Neural progenitor cell (in vitro differentiated cells): Measurements from ENCODE around the gene IGSF9. TPM values are rescaled to one million over a fixed set of nuclear protein-coding genes. Genes with fewer than 3 reads are reported as not detected.

Experiments
- DNase-seq: peaks from one replicate; pipeline ENCODE4 v3.0.0-alpha.2; 2016; ENCODE audit warnings: low spot score
- H2AFZ ChIP-seq: fragments of 200-600 bp; sonication (generic); replicated peaks from 2 replicates; pipeline ENCODE4 v1.6.1; 2016; ENCODE audit warnings: antibody characterized with exemption
- H3F3A ChIP-seq: fragments of 200-600 bp; sonication (generic); 2 replicates; pipeline ENCODE4 v1.6.1; 2016; ENCODE audit warnings: antibody characterized with exemption, low read depth
- H3K27ac ChIP-seq: fragments of 200-600 bp; sonication (generic); 2 replicates; pipeline ENCODE4 v1.5.1; 2016; ENCODE audit warnings: mild to moderate bottlenecking
- H3K27me3 ChIP-seq: fragments of 200-600 bp; sonication (generic); 2 replicates; pipeline ENCODE4 v1.6.1; 2016; ENCODE audit warnings: mild to moderate bottlenecking, moderate library complexity
- H3K36me3 ChIP-seq: fragments of 200-600 bp; sonication (generic); 2 replicates; pipeline ENCODE4 v1.5.1; 2016
- H3K4me1 ChIP-seq: fragments of 200-600 bp; sonication (generic); 2 replicates; pipeline ENCODE4 v1.6.1; 2016; ENCODE audit warnings: mixed run types
- H3K4me2 ChIP-seq: fragments of 200-600 bp; sonication (generic); 2 replicates; pipeline ENCODE4 v1.6.1; 2016
- H3K4me3 ChIP-seq: fragments of 200-600 bp; sonication (generic); 2 replicates; pipeline ENCODE4 v1.5.1; 2016
- H3K79me2 ChIP-seq: fragments of 200-600 bp; sonication (generic); 2 replicates; pipeline ENCODE4 v1.6.1; 2016; ENCODE audit warnings: low read depth
- H3K9ac ChIP-seq: fragments of 200-600 bp; sonication (generic); 2 replicates; pipeline ENCODE4 v1.6.1; 2016
- H3K9me3 ChIP-seq: fragments of 200-600 bp; sonication (generic); 2 replicates; pipeline ENCODE4 v1.5.1; 2016; ENCODE audit warnings: low read depth
- H4K20me1 ChIP-seq: fragments of 200-600 bp; sonication (generic); 2 replicates; pipeline ENCODE4 v1.6.1; 2016; ENCODE audit warnings: low read depth
- H3K27ac Mint-ChIP-seq: 3 replicates; pipeline ENCODE4 v1.8.0; 2021; ENCODE audit warnings: mixed read lengths
- H3K27me3 Mint-ChIP-seq: 2 replicates; pipeline ENCODE4 v1.8.0; 2022; ENCODE audit warnings: low read depth, mild to moderate bottlenecking, inconsistent platforms, moderate library complexity, mixed read lengths; ENCODE audit not compliant: insufficient read depth
- H3K36me3 Mint-ChIP-seq: 3 replicates; pipeline ENCODE4 v1.8.0; 2021; ENCODE audit warnings: mixed read lengths
- H3K4me1 Mint-ChIP-seq: 3 replicates; pipeline ENCODE4 v1.8.0; 2021; ENCODE audit warnings: mixed read lengths
- H3K4me3 Mint-ChIP-seq: 3 replicates; pipeline ENCODE4 v1.8.0; 2021; ENCODE audit warnings: mild to moderate bottlenecking, moderate library complexity, mixed read lengths
- H3K9me3 Mint-ChIP-seq: 3 replicates; pipeline ENCODE4 v1.8.0; 2020; ENCODE audit warnings: mixed read lengths
- CTCF ChIP-seq: fragments of 200-600 bp; sonication (generic); IDR thresholded peaks from 2 replicates; pipeline ENCODE4 v1.5.1; 2017; ENCODE audit warnings: antibody characterized with exemption, mild to moderate bottlenecking
- EZH2 ChIP-seq: fragments of 200-600 bp; sonication (generic); IDR thresholded peaks from 2 replicates; pipeline ENCODE4 v1.6.1; 2017; ENCODE audit warnings: antibody characterized with exemption, mild to moderate bottlenecking, moderate library complexity
- EZH2phosphoT487 ChIP-seq: fragments of 200-600 bp; sonication (generic); IDR thresholded peaks from 2 replicates; pipeline ENCODE4 v1.6.1; 2017; ENCODE audit warnings: antibody characterized with exemption
- total RNA-seq: library from RNA; depleted of rRNA; stranded (reverse); fragments of >200 nt; gene quantifications from 2 replicates; pipeline ENCODE4 v1.2.3, GENCODE V29; 2015; ENCODE audit warnings: low replicate concordance

The IGSF9 gene
- total RNA-seq, 1 donor from 2014 or later = 3.3 TPM

GRCh38 chr1:159922511-159923202, 22.8 kb downstream of the IGSF9 start:
- no peaks in the 10 kb centered on the region for H3K79me2 ChIP-seq
- H3K27me3 ChIP-seq = peaks cover 28% of the 10 kb centered on the region
- Mint-ChIP-seq H3K4me1 (peaks cover 39% of the 10 kb centered on the region), H3K36me3 (peaks cover 8% of the 10 kb centered on the region), H3K27me3 (peaks cover 6% of the 10 kb centered on the region), H3K27ac (no peak overlapping the region), H3K4me3 (peak overlapping the region; percentile 30), H3K9me3 (no peaks in the 10 kb centered on the region)
- no peak overlapping the region for H3K4me2 ChIP-seq
- no peak for TF ChIP-seq EZH2phosphoT487
- no peak for TF ChIP-seq EZH2
- TF ChIP-seq CTCF = no peak
- H3K9me3 ChIP-seq = no peaks in the 10 kb centered on the region
- no peaks in the 10 kb centered on the region for H3F3A ChIP-seq
- H4K20me1 ChIP-seq = no peaks in the 10 kb centered on the region
- H3K27ac ChIP-seq = no peak overlapping the region
- H3K4me1 ChIP-seq = peaks cover 20% of the 10 kb centered on the region
- no peak overlapping the region for H2AFZ ChIP-seq
- H3K36me3 ChIP-seq = no peaks in the 10 kb centered on the region
- no peak overlapping the region for H3K4me3 ChIP-seq
- no peak for DNase-seq
- no peak overlapping the region for H3K9ac ChIP-seq

- H3K4me3 Mint-ChIP-seq = no peak overlapping the region
- H2AFZ ChIP-seq = no peak overlapping the region
Measured at GRCh38 chr1:159921700-159922504, 23.5 kb downstream of the IGSF9 start.

GRCh38 chr1:159921251-159921650, 24.2 kb downstream of the IGSF9 start:
- Mint-ChIP-seq H3K9me3 (no peaks in the 10 kb centered on the region), H3K4me1 (peaks cover 39% of the 10 kb centered on the region), H3K4me3 (no peak overlapping the region), H3K27ac (no peak overlapping the region), H3K36me3 (peaks cover 4% of the 10 kb centered on the region), H3K27me3 (peaks cover 9% of the 10 kb centered on the region)
- Histone ChIP-seq H4K20me1 (no peaks in the 10 kb centered on the region), H3K4me3 (no peak overlapping the region), H3K4me1 (peaks cover 33% of the 10 kb centered on the region), H3K36me3 (no peaks in the 10 kb centered on the region), H2AFZ (no peak overlapping the region), H3K27me3 (peaks cover 25% of the 10 kb centered on the region), H3K9ac (no peak overlapping the region), H3K27ac (no peak overlapping the region), H3K79me2 (no peaks in the 10 kb centered on the region), H3F3A (peaks cover 14% of the 10 kb centered on the region), H3K9me3 (no peaks in the 10 kb centered on the region), H3K4me2 (no peak overlapping the region)
- TF ChIP-seq CTCF (no peak), EZH2 (no peak), EZH2phosphoT487 (no peak)
- DNase-seq = no peak

More at GRCh38 chr1:159921700-159922504, 23.5 kb downstream of the IGSF9 start:
- Mint-ChIP-seq H3K27ac (no peak overlapping the region), H3K9me3 (no peaks in the 10 kb centered on the region), H3K4me1 (peaks cover 39% of the 10 kb centered on the region), H3K27me3 (peaks cover 8% of the 10 kb centered on the region), H3K36me3 (peaks cover 8% of the 10 kb centered on the region)
- DNase-seq = no peak
- Histone ChIP-seq H3K4me2 (no peak overlapping the region), H3F3A (peaks cover 7% of the 10 kb centered on the region), H3K27me3 (peaks cover 28% of the 10 kb centered on the region), H3K4me3 (no peak overlapping the region), H3K4me1 (peaks cover 26% of the 10 kb centered on the region), H3K9ac (no peak overlapping the region), H3K9me3 (no peaks in the 10 kb centered on the region), H3K36me3 (no peaks in the 10 kb centered on the region), H3K27ac (no peak overlapping the region), H3K79me2 (no peaks in the 10 kb centered on the region), H4K20me1 (no peaks in the 10 kb centered on the region)
- TF ChIP-seq EZH2 = no peak
- no peak for TF ChIP-seq EZH2phosphoT487
- no peak for TF ChIP-seq CTCF
